Activated CD4-positive, CD25-positive, alpha-beta regulatory T cell treated with anti-CD3 and anti-CD28 coated beads, Interleukin-2, amount 50 U/mL, for 24 hours (primary cell): ENCODE data around the gene SLC26A4.

ENCODE experiments used
- ATAC-seq, 2 donors: fragments of 150-1000 bp; cut with Tn5 transposase; one replicate each; pipeline ENCODE4 v1.10.0; 2021; ENCODE audit warnings: mild to moderate bottlenecking in 1 of 2, moderate library complexity in 1 of 2

Gene SLC26A4

GRCh38 chr7:107697321-107698049 lies 36.9 kb downstream of the SLC26A4 start:
- no peak for ATAC-seq

GRCh38 chr7:107700570-107700969 lies 39.9 kb downstream of the SLC26A4 start:
- no peak for ATAC-seq

- ATAC-seq: no peak
Observed at GRCh38 chr7:107701191-107701590, 40.6 kb downstream of the SLC26A4 start.

- no peak for ATAC-seq
Observed at GRCh38 chr7:107703219-107703618, 42.6 kb downstream of the SLC26A4 start.

- no peak for ATAC-seq
Observed at GRCh38 chr7:107703872-107704271, 43.2 kb downstream of the SLC26A4 start.

GRCh38 chr7:107708956-107709355 lies 48.3 kb downstream of the SLC26A4 start:
- no peak for ATAC-seq

- no peak for ATAC-seq
Observed at GRCh38 chr7:107711301-107711700, 50.7 kb downstream of the SLC26A4 start.

GRCh38 chr7:107712025-107712424 lies 51.4 kb downstream of the SLC26A4 start:
- no peak for ATAC-seq

- no peak for ATAC-seq
Observed at GRCh38 chr7:107712896-107713295, 52.3 kb downstream of the SLC26A4 start.

- ATAC-seq: no peak
Observed at GRCh38 chr7:107715531-107715930, 54.9 kb downstream of the SLC26A4 start.

- ATAC-seq: no peak
Observed at GRCh38 chr7:107718456-107719193, 58.0 kb downstream of the SLC26A4 start.

- no peak for ATAC-seq
Observed at GRCh38 chr7:107721286-107721685, 60.7 kb downstream of the SLC26A4 start.

- ATAC-seq: no peak
Observed at GRCh38 chr7:107723255-107723654, 62.6 kb downstream of the SLC26A4 start.

- ATAC-seq: peak; percentile 55 to 66
Observed at GRCh38 chr7:107725138-107725740, 64.6 kb downstream of the SLC26A4 start.

GRCh38 chr7:107726356-107727130 lies 65.9 kb downstream of the SLC26A4 start:
- no peak for ATAC-seq

- no peak for ATAC-seq
Observed at GRCh38 chr7:107728276-107728675, 67.6 kb downstream of the SLC26A4 start.

GRCh38 chr7:107742678-107743566 lies 82.3 kb downstream of the SLC26A4 start:
- ATAC-seq: peak; percentile 30 to 39

- ATAC-seq: peak; percentile 93 to 94
Observed at GRCh38 chr7:107743567-107744344, 83.1 kb downstream of the SLC26A4 start, which contains the start of gene CBLL1. CBLL1 (plus strand) TSS chr7:107744142; CDS start chr7:107744164, 22 bp downstream.

- ATAC-seq: peak; percentile 30 to 39
Observed at GRCh38 chr7:107744345-107744750, 83.7 kb downstream of the SLC26A4 start.

GRCh38 chr7:107746006-107746405 lies 85.4 kb downstream of the SLC26A4 start:
- ATAC-seq: no peak

- ATAC-seq: no peak
Observed at GRCh38 chr7:107751113-107751512, 90.5 kb downstream of the SLC26A4 start.
